GM18519 (cell line): ENCODE results near the gene NDEL1.
"Not testable (repeated sequence)": the region's sequence is repeated elsewhere in the genome, so short reads cannot be mapped to it uniquely, and the experiment has no call there.

Experiments used
- ATAC-seq: cut with Tn5 transposase; IDR thresholded peaks from one replicate; pipeline ENCODE4 v1.9.1; 2021; ENCODE audit warnings: mild to moderate bottlenecking, moderate library complexity; ENCODE audit not compliant: unreplicated experiment, low FRiP score

The NDEL1 gene, protein sequence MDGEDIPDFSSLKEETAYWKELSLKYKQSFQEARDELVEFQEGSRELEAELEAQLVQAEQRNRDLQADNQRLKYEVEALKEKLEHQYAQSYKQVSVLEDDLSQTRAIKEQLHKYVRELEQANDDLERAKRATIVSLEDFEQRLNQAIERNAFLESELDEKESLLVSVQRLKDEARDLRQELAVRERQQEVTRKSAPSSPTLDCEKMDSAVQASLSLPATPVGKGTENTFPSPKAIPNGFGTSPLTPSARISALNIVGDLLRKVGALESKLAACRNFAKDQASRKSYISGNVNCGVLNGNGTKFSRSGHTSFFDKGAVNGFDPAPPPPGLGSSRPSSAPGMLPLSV

DNA sequence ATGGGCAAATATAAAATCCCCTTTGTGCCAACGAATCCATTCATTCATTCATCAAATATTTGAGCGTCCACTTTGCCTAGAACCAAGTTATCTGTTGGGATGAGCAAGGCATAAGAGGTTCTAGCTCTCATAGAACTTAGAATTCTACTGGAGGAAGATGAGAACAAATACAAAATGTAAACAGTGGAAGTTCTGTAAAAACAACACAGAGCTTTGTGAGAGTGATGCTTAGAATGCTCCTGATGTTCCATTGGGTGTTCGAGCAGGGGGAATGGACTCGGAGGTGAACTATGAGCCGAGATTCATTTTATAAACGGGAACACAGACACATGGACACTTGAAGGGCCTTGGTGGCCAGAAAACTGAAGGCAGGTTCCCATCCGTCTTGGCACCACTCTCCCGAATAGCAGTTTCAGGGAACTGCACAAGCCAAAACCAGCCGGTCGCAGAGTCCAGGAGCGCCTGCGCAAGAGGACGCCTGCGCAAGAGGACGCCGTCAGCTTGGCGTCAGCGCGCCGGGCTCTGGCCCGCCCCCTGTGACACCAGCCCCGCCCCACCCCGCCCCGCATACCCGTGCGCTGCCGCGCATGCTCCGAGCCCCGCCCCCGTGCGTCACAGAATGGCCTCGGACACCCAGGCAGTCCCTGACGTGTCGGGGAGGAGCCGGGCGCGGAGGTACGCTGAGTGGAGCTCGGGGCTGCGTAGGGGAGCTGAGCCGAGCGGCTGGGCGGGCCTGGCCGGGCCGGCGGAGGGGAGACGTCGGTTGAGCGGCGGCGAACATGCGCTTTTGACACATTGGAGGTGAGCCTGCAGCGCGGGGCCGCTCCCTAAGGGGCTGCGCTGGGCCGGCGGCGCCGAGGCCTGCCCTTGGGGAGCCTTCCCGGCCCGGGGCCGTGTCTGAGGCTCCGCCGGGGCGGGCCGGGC is at the start of gene NDEL1:
Gene NDEL1 (plus strand): TSS at position 640 of the 924 bp plus-strand sequence. CDS start 8,388 bp downstream, outside the sequence.
- peak; percentile 81 for ATAC-seq

GRCh38 chr17:8386841-8387240 is 48.8 kb upstream of the NDEL1 start:
- no peak for ATAC-seq

DNA sequence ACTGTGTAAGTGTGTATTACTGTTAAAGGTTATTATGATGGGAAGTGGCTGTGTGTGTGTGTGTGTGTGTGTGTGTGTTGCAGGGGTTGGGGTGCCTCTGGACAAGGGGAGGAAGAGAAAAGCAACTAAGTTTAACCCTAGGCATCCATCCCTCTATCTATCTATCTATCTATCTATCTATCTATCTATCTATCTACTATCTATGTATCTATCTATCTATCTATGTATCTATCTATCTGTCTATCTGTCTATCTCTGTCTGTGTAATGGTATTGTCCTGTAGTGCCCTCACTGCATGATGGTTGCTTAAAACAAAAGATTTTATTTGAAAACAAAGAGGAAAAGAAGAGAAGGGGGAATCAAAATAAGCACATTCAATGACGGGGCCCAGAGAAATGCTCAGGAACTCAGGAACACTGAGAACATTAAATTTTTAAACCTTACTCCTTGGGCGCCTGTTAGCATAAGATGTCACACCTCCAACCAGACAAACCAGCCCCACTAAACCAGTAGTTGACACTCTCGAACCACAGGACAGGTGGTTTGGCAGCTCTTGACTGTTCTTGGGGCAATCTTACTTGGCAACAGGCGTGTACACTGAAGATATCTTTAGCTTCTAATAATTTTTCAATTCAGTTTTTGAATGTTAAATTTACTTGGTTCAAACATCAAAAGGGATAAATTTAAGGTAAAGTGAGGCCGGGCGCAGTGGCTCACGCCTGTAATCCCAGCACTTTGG is 47.6 kb upstream of the NDEL1 start:
- no peak for ATAC-seq

DNA sequence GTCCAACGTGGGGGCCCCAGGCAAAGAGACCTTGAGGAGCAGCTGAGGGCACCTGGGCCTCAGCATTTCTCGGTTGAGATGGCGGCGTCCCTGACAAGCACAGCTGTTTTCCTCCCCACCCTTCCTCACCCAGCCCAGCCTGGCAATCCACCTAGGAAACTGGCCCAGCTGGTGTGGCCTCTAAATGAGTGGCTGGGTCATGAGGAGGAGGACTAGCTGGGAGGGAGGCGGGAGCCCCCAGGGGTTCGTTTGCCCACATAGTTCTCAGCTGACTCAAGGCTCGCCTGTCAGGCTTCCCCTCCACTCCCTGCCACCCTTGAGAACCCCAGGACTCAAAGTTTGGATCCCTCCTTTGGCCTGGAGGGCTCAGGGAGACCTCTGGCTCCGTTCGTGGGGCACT is 44.0 kb upstream of the NDEL1 start:
- no peak for ATAC-seq

GRCh38 chr17:8392274-8392673 is 43.4 kb upstream of the NDEL1 start:
- ATAC-seq: no peak

DNA sequence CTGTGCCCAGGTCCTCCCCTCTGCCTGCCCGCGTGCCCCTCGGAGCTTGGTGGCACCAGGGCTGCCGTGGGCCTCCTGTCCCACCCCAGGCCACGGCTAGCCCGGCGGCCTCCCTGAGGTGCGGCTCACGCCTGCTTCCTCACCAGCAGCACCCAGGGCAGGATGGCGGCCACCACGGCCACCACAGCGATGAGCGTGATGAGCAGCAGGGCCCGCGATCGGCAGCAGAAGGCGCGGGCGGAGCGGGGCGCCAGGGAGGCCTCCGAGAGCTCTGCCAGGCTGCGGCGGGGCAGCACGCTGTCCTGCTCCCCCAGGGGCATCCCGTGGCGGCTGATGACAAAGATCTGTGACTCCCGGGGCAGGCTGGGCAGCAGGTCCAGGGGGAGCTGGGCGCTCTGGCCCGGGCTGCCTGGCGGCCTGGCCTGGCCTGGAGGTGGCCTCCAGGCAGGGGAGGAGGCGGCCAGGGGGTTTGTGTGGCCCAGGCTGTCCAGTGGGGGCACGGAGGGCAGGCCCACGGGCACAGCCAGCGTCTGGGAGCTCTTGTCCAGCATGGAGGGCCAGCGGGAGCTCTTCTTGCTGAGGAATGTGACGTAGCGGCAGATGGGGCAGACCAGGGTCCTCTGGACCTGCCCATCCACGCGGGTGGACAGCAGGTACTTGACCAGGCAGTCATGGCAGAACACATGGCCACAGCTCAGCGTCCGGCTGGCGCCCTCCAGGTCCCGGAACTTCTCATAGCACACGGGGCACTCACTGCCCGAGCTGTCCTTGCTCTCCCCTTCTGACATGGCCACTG is 42.8 kb upstream of the NDEL1 start:
- ATAC-seq: no peak

- no peak for ATAC-seq
These were observed 42.0 kb upstream of the NDEL1 start for GRCh38 chr17:8393470-8394231.

- not testable (repeated sequence) for ATAC-seq
These were observed 41.2 kb upstream of the NDEL1 start for GRCh38 chr17:8394497-8394896.

- no peak for ATAC-seq
These were observed 38.0 kb upstream of the NDEL1 start, which contains the start of gene RNF222 for GRCh38 chr17:8397636-8398035. RNF222 (minus strand) TSS chr17:8397827; CDS start chr17:8393461, 4,366 bp downstream.

DNA sequence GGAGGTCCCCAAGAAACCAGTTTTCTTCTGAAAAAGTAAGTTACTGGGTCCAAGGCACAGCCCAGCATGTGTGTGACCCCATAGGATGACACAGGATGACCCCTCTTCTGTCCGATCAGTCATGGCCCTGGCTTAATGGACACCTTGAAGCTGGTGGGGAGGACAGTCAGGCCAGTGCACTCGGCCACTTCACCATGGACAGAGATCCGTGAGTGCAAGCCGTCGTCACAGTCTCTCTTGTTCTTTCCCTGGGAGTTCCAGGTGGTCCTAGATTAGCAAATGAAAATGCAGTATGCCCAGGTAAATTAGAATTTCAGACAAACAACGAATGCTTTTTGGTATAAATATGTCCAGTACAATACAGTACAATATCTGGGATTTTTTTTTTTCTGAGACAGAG is 36.7 kb upstream of the NDEL1 start:
- ATAC-seq: no peak

DNA sequence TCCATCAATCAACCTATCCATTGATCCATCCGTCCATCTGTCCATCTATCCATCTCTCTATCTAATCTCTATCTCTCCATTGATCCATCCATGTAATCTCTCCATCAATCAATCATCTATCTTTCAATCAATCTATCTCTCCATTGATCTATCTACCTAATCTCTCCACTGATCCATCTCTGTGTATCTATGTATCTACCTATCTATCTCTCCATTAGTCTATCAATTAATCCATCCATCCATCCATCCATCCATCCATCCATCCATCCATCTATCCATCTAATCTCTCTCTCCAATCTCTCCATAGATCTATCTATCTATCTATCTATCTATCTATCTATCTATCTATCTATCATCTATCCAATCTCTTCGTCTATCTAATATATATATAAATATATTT is 34.6 kb upstream of the NDEL1 start:
- ATAC-seq: no peak

DNA sequence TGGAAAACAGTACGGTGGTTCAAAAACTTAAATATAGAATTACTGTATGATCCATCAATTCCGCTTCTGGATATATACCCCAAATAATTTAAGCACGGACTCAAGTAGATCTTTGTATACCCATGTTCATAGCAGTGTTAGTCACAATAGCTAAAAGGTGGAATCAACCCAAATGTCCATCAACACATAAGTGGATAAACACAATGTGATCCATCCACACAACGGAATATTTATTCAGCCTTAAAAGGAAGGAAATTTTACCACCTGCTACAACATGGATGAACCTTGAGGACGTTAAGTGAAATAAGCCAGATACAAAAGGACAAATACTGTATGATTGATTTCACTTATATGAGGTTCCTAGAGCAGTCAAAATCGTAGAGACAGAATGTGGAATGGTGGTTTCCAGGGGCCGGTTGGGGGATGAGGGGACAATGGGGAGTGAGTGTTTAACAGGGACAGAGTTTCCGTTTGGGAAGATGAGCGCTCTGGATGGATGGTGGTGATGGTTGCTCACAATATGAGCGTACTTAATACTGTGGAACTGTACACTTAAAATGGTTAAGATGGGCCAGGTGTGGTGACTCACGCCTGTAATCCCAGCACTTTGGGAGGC is 32.7 kb upstream of the NDEL1 start:
- ATAC-seq: no peak

DNA sequence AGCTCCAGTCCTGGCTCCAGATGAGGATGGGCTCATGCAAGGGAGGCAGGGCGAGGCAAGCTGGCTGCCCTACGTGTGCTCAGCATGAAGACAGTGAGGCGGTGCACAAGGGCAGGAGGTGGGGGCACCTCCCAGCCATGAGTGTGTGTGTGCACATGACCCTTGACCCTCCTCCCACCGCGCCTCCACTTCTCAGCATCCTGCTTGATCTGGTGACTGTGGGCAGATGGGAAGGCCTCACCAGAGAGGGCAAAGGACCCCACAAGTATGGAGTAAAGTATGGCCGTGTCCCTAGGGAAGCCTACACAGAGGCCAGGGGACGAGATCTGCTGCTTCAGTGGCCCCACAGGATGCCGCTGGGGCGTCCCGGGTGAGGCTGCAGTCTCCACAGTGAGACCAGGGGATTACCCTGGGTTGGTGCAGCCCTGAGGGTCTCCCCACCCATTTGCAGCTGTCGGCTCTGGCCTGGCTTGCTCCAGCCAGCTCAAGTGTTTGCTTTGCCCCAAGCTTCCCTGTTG is 30.1 kb upstream of the NDEL1 start:
- no peak for ATAC-seq

DNA sequence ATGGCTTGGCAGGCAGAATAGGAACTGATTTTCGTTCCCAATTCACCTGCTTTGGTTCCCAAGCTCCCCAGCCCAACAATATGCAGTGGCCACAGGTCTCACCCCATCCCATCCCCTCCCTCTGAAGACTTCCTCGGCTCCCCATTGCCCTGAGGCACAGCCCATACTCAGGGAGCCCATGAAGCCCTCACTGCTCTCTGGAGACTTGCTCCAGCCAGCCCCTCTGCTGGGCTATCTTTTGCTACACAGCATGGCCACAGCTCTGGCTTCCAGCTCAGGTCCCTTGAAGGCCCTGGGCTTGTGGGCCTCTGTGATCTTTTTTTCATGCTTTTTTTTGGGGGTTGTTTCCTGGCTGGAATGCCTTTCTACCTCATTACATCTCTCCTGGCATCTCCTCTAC is 29.5 kb upstream of the NDEL1 start:
- no peak for ATAC-seq

DNA sequence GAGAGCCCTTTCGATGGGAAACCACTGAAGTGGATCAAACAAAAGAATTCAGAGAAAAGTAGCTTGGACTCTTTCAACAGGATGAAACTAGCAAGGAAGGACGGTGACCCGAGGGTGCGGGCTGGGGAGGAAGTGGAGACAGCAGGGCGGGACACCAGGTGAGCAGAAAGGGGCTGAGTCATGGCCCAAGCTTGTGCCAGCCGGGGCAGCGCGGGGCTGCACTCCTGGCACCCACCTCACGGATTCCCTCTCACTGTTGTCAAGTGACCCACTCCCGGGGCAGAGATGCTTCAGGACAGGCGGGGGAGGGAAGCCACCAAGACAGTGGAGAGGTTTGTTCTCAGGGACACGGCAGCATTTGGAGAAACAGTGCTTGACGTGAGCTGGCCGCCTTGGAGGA is 27.3 kb upstream of the NDEL1 start:
- ATAC-seq: no peak

- ATAC-seq: no peak
These were observed 25.5 kb upstream of the NDEL1 start for GRCh38 chr17:8409966-8410882.

GRCh38 chr17:8410883-8411238 is 24.8 kb upstream of the NDEL1 start:
- ATAC-seq: no peak

DNA sequence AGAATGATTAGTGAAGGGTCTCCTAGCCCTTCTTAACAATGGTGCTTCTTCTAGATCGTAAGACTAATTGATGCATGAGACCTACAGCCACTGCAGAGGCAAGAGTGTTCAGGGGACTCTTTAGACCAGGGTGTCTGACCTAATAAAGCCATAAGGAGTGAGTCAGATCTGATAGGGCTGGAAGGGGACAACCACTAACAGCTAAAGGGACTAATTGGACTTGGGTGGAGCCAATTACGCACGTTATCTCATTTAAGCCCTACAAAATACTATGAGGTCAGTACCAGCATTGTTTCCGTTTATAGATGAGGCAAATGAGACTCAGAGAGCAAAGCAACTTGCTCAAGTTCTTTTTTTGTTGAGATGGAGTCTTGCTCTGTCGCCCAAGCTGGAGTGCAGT is 23.6 kb upstream of the NDEL1 start:
- no peak for ATAC-seq
